K562 (cell line): ENCODE measurements around the gene DDAH2. TPM values are rescaled to one million over a fixed set of nuclear protein-coding genes. Genes with fewer than 3 reads are reported as not detected.

Source experiments
- CTCFL ChIP-seq: IDR thresholded peaks from 2 replicates; pipeline ENCODE4 v1.6.1; 2011; ENCODE audit warnings: borderline replicate concordance, low read depth, mild to moderate bottlenecking, moderate library complexity, low read length; ENCODE audit not compliant: insufficient read depth, poor library complexity, severe bottlenecking
- ERF ChIP-seq: fragments of 450-650 bp; formaldehyde crosslinking; IDR thresholded peaks from 2 replicates; pipeline ENCODE4 v1.4.0; 2020; ENCODE audit warnings: mild to moderate bottlenecking, mixed read lengths
- ETV6 ChIP-seq, 3 experiments: fragments of 150-350 bp in 1 of 3; sonication (generic) in 1 of 3; formaldehyde crosslinking in 1 of 3; IDR thresholded peaks; 2 replicates each; pipeline versions ENCODE4 v1.6.1 to v1.8.0; 2014 to 2022; ENCODE audit warnings: borderline replicate concordance in 2 of 3, low read depth in 2 of 3, antibody characterized with exemption in 1 of 3, low read length in 1 of 3, mild to moderate bottlenecking in 1 of 3, missing genetic modification reagents in 1 of 3
- NRF1 ChIP-seq, 2 experiments: fragments of 450-650 bp; IDR thresholded peaks in 1 of 2; conservative IDR thresholded peaks in 1 of 2; 2 replicates each; pipeline ENCODE4 v1.6.1; 2014; ENCODE audit warnings: mild to moderate bottlenecking in 2 of 2
- PHB ChIP-seq: fragments of 250-450 bp; sonication (Bioruptor Pico); IDR thresholded peaks from 2 replicates; pipeline ENCODE4 v1.5.0; 2021
- REST ChIP-seq, 2 experiments: fragments of 450-650 bp; formaldehyde crosslinking in 1 of 2; IDR thresholded peaks; 2 replicates each; pipeline versions ENCODE4 v1.4.0 to v1.6.1; 2014 to 2020; ENCODE audit warnings: mild to moderate bottlenecking in 2 of 2, borderline replicate concordance in 1 of 2, low read depth in 1 of 2
- SMC3 ChIP-seq: conservative IDR thresholded peaks from 2 replicates; pipeline ENCODE4 v1.6.1; 2011; ENCODE audit warnings: low read depth, low read length, improper control_type of control experiment; ENCODE audit not compliant: insufficient read depth
- TEAD1 ChIP-seq, 2 experiments: fragments of 450-650 bp in 1 of 2; sonication (generic) in 1 of 2; formaldehyde crosslinking; IDR thresholded peaks; 2 replicates each; pipeline versions ENCODE4 v1.4.0 to v1.8.0; 2020 to 2022; ENCODE audit warnings: mild to moderate bottlenecking in 2 of 2, missing genetic modification reagents in 1 of 2
- VEZF1 ChIP-seq: fragments of 200-800 bp; sonication (Bioruptor generic); IDR thresholded peaks from 2 replicates; pipeline ENCODE4 v1.6.1; 2017; ENCODE audit warnings: missing genetic modification characterization, missing compliant biosample characterization
- ZNF445 ChIP-seq: fragments of 250-450 bp; sonication (Bioruptor Pico); IDR thresholded peaks from 2 replicates; pipeline ENCODE4 v1.4.0; 2020; ENCODE audit warnings: low read depth, mild to moderate bottlenecking, moderate library complexity
- polyA plus RNA-seq, 8 experiments: library from polyadenylated mRNA; depleted of rRNA in 4 of 8; stranded (reverse) in 5 of 8; unstranded in 3 of 8; fragments of >200 nt; fragmentation: Nextera tagmentation in 2 of 8; fragmentation: Illumina TruSeq in 1 of 8; extraction: Ambion mirVana in 2 of 8; extraction: Trizol in 1 of 8; gene quantifications; 2 replicates each; pipeline versions ENCODE4 v1.2.1 to v1.2.3, GENCODE V29; 2011 to 2014; ENCODE audit warnings: inconsistent platforms in 1 of 8, missing spikeins in 1 of 8
- total RNA-seq, 7 experiments: library from RNA; depleted of rRNA in 6 of 7; stranded (reverse); fragments of >200 nt in 6 of 7; fragmentation: Illumina TruSeq in 2 of 7; extraction: Trizol in 2 of 7; gene quantifications; 2 replicates each; pipeline versions ENCODE4 v1.2.1 to v1.2.3, GENCODE V29; 2011 to 2021; ENCODE audit warnings: low replicate concordance in 1 of 7
- TF ChIP-seq, protein P1 (sequence below): fragments of 450-650 bp; formaldehyde crosslinking; IDR thresholded peaks from 2 replicates; pipeline ENCODE4 v1.4.0; 2022; ENCODE audit warnings: missing genetic modification characterization

The DDAH2 gene
- total and polyA plus RNA-seq, 9 of the 15 experiments (the other 6 are each of a cell fraction or from before 2014, with no cell fraction given) = 1.8 to 45.4 (median 21.4) TPM

GRCh38 chr6:31736021-31736767, 7.1 kb upstream of the DDAH2 start, which contains the start of gene CLIC1 (continued):
- TF ChIP-seq REST (IDR thresholded peaks at IDR 0.05; ENCODE audit: borderline replicate concordance) (no peak), REST (CRISPR knock-in tag; IDR thresholded peaks at IDR 0.05; ENCODE audit: low read depth) (peak; percentile 80; the same call in 1 of the 2 replicates), VEZF1 (CRISPR knock-in tag) (no peak), SMC3 (peak; percentile 25; the same call in 1 of the 2 replicates), NRF1 (conservative IDR thresholded peaks at IDR 0.05 in 1 of 2, IDR thresholded peaks at IDR 0.05 in 1 of 2) (peak; percentile 39 to 54; a peak in 3 of 4 replicates), ERF (CRISPR knock-in tag) (peak; percentile 60; the same call in 1 of the 2 replicates), ZNF445 (CRISPR knock-in tag) (0 out of 2 replicates have a peak, but pooled peaks have one; percentile 57), TEAD1 (CRISPR knock-in tag; IDR thresholded peaks at IDR 0.05) (peak in 1 of 2 experiments; percentile 52; a peak in 1 of 4 replicates), ETV6 (IDR thresholded peaks at IDR 0.05; ENCODE audit: borderline replicate concordance in 1 of 2, low read depth in 2 of 2, low read length in 1 of 2) (no peak), ETV6 (CRISPR knock-in tag; IDR thresholded peaks at IDR 0.05; ENCODE audit: borderline replicate concordance) (peak; percentile 20; the same call in 1 of the 2 replicates), CTCFL (no peak), PHB (CRISPR knock-in tag) (peak; percentile 95; the same call in 1 of the 2 replicates)
- TF ChIP-seq, protein P1, sequence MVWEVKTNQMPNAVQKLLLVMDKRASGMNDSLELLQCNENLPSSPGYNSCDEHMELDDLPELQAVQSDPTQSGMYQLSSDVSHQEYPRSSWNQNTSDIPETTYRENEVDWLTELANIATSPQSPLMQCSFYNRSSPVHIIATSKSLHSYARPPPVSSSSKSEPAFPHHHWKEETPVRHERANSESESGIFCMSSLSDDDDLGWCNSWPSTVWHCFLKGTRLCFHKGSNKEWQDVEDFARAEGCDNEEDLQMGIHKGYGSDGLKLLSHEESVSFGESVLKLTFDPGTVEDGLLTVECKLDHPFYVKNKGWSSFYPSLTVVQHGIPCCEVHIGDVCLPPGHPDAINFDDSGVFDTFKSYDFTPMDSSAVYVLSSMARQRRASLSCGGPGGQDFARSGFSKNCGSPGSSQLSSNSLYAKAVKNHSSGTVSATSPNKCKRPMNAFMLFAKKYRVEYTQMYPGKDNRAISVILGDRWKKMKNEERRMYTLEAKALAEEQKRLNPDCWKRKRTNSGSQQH (CRISPR knock-in tag) = peak; percentile 77; the same call in 1 of the 2 replicates
